Parathyroid adenoma (tissue), 2 donors: ENCODE measurements around the gene SI.
"Not testable (repeated sequence)": the region's sequence is repeated elsewhere in the genome, so short reads cannot be mapped to it uniquely, and the experiment has no call there.

Experiments
- H2AFZ ChIP-seq: fragments of 300-600 bp; sonication (generic); one replicate; pipeline ENCODE4 v1.7.0; 2017; ENCODE audit warnings: antibody characterized with exemption, mild to moderate bottlenecking
- H3K27ac ChIP-seq: fragments of 300-600 bp; sonication (generic); one replicate; pipeline ENCODE4 v1.7.0; 2017
- H3K27me3 ChIP-seq: fragments of 300-600 bp; sonication (generic); one replicate; pipeline ENCODE4 v1.7.0; 2017; ENCODE audit warnings: low read length; ENCODE audit not compliant: control insufficient read depth, insufficient read depth
- H3K36me3 ChIP-seq: fragments of 300-600 bp; sonication (generic); one replicate; pipeline ENCODE4 v1.7.0; 2017; ENCODE audit warnings: low read length; ENCODE audit not compliant: control insufficient read depth, insufficient read depth
- H3K4me1 ChIP-seq: fragments of 300-600 bp; sonication (generic); one replicate; pipeline ENCODE4 v1.7.0; 2017; ENCODE audit warnings: control low read depth
- H3K4me2 ChIP-seq: fragments of 300-600 bp; sonication (generic); one replicate; pipeline ENCODE4 v1.7.0; 2017; ENCODE audit warnings: low read length
- H3K4me3 ChIP-seq: fragments of 300-600 bp; sonication (generic); one replicate; pipeline ENCODE4 v1.7.0; 2017; ENCODE audit warnings: low read depth, low read length
- H3K79me2 ChIP-seq: fragments of 300-600 bp; sonication (generic); one replicate; pipeline ENCODE4 v1.7.0; 2017; ENCODE audit warnings: control low read depth
- H3K9ac ChIP-seq: fragments of 300-600 bp; sonication (generic); one replicate; pipeline ENCODE4 v1.7.0; 2017; ENCODE audit warnings: mild to moderate bottlenecking
- H3K9me3 ChIP-seq: fragments of 300-600 bp; sonication (generic); one replicate; pipeline ENCODE4 v1.7.0; 2017; ENCODE audit warnings: low read length; ENCODE audit not compliant: control insufficient read depth
- CTCF ChIP-seq: fragments of 300-600 bp; sonication (generic); IDR thresholded peaks from one replicate; pipeline ENCODE4 v1.7.0; 2017; ENCODE audit warnings: antibody characterized with exemption, mild to moderate bottlenecking
- donor health status: primary hyperparathyroidism.

SI gene

GRCh38 chr3:165011557-165011956 lies 66.7 kb downstream of the SI start:
- H3K4me2 ChIP-seq, result no peak overlapping the region
- no peaks in the 10 kb centered on the region for H3K9me3 ChIP-seq
- TF ChIP-seq CTCF, result no peak
- no peak overlapping the region for H3K4me3 ChIP-seq
- no peak overlapping the region for H3K9ac ChIP-seq
- no peaks in the 10 kb centered on the region for H3K4me1 ChIP-seq
- no peaks in the 10 kb centered on the region for H3K27me3 ChIP-seq
- no peaks in the 10 kb centered on the region for H3K36me3 ChIP-seq
- no peak overlapping the region for H3K27ac ChIP-seq
- H3K79me2 ChIP-seq, result no peaks in the 10 kb centered on the region
- no peak overlapping the region for H2AFZ ChIP-seq

GRCh38 chr3:164984947-164985346 lies 93.3 kb downstream of the SI start:
- Histone ChIP-seq H3K4me3 (no peak overlapping the region), H3K27me3 (no peaks in the 10 kb centered on the region), H2AFZ (no peak overlapping the region), H3K79me2 (no peaks in the 10 kb centered on the region), H3K4me1 (no peaks in the 10 kb centered on the region), H3K36me3 (no peaks in the 10 kb centered on the region), H3K27ac (no peak overlapping the region), H3K9ac (no peak overlapping the region), H3K4me2 (no peak overlapping the region), H3K9me3 (no peaks in the 10 kb centered on the region)
- TF ChIP-seq CTCF, result no peak

GRCh38 chr3:164962610-164963009 lies 115.7 kb downstream of the SI start:
- Histone ChIP-seq H3K4me3 (no peak overlapping the region), H3K4me1 (no peaks in the 10 kb centered on the region), H2AFZ (no peak overlapping the region)

GRCh38 chr3:164952966-164953365 lies 125.3 kb downstream of the SI start:
- no peak overlapping the region for H3K4me3 ChIP-seq
- no peaks in the 10 kb centered on the region for H3K27me3 ChIP-seq
- no peaks in the 10 kb centered on the region for H3K4me1 ChIP-seq
- no peaks in the 10 kb centered on the region for H3K79me2 ChIP-seq
- no peak overlapping the region for H3K9ac ChIP-seq
- no peak for TF ChIP-seq CTCF
- H3K36me3 ChIP-seq, result no peaks in the 10 kb centered on the region
- H3K27ac ChIP-seq, result no peak overlapping the region
- H2AFZ ChIP-seq, result no peak overlapping the region
- H3K9me3 ChIP-seq, result no peaks in the 10 kb centered on the region
- H3K4me2 ChIP-seq, result no peak overlapping the region

More at GRCh38 chr3:164962610-164963009, 115.7 kb downstream of the SI start:
- no peak for TF ChIP-seq CTCF
- H3K79me2 ChIP-seq, result no peaks in the 10 kb centered on the region
- no peaks in the 10 kb centered on the region for H3K36me3 ChIP-seq
- no peaks in the 10 kb centered on the region for H3K9me3 ChIP-seq
- H3K4me2 ChIP-seq, result no peak overlapping the region
- no peaks in the 10 kb centered on the region for H3K27me3 ChIP-seq
- H3K27ac ChIP-seq, result no peak overlapping the region
- no peak overlapping the region for H3K9ac ChIP-seq

GRCh38 chr3:164951403-164951802 lies 126.9 kb downstream of the SI start:
- not testable (repeated sequence) for H3K27ac ChIP-seq, H3K27me3 ChIP-seq, H3K9me3 ChIP-seq, H3K9ac ChIP-seq, H3K4me2 ChIP-seq, H3K36me3 ChIP-seq, H3K79me2 ChIP-seq, H3K4me3 ChIP-seq, H2AFZ ChIP-seq, H3K4me1 ChIP-seq
